ENCODE measurements around the gene C1QTNF4.
"Not testable (repeated sequence)": the region's sequence is repeated elsewhere in the genome, so short reads cannot be mapped to it uniquely, and the experiment has no call there.

DNA sequence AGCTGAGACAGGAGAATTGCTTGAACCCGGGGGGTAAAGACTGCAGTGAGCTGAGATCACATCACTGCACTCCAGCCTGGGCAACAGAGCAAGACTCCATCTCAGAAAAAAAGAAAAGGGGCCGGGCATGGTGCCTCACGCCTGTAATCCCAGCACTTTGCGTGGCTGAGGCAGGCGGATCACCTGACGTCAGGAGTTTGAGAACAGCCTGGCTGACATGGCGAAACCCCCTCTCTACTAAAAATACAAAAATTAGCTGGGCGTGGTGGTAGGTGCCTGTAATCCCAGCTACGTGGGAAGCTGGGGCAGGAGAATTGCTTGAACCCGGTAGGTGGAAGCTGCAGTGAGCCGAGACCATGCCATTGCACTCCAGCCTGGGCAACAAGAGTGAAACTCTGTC is 42.1 kb upstream of the C1QTNF4 start:
- TF ChIP-seq, protein P1, sequence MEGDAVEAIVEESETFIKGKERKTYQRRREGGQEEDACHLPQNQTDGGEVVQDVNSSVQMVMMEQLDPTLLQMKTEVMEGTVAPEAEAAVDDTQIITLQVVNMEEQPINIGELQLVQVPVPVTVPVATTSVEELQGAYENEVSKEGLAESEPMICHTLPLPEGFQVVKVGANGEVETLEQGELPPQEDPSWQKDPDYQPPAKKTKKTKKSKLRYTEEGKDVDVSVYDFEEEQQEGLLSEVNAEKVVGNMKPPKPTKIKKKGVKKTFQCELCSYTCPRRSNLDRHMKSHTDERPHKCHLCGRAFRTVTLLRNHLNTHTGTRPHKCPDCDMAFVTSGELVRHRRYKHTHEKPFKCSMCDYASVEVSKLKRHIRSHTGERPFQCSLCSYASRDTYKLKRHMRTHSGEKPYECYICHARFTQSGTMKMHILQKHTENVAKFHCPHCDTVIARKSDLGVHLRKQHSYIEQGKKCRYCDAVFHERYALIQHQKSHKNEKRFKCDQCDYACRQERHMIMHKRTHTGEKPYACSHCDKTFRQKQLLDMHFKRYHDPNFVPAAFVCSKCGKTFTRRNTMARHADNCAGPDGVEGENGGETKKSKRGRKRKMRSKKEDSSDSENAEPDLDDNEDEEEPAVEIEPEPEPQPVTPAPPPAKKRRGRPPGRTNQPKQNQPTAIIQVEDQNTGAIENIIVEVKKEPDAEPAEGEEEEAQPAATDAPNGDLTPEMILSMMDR (conservative IDR thresholded peaks at IDR 0.05; ENCODE audit: low read depth, low read length), result not testable (repeated sequence)
- not testable (repeated sequence) for TF ChIP-seq CEBPB (IDR thresholded peaks at IDR 0.05; ENCODE audit: low read depth, low read length); POLR2A (IDR thresholded peaks at IDR 0.05; ENCODE audit: low read depth, low read length); RCOR1 (IDR thresholded peaks at IDR 0.05; ENCODE audit: insufficient replicate concordance, low read length); CHD1 (IDR thresholded peaks at IDR 0.05; ENCODE audit: low read depth, low read length); MAFK (IDR thresholded peaks at IDR 0.05; ENCODE audit: low read depth, low read length)
- TF ChIP-seq, protein P2, sequence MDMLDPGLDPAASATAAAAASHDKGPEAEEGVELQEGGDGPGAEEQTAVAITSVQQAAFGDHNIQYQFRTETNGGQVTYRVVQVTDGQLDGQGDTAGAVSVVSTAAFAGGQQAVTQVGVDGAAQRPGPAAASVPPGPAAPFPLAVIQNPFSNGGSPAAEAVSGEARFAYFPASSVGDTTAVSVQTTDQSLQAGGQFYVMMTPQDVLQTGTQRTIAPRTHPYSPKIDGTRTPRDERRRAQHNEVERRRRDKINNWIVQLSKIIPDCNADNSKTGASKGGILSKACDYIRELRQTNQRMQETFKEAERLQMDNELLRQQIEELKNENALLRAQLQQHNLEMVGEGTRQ (IDR thresholded peaks at IDR 0.05; ENCODE audit: low read depth, low read length), result not testable (repeated sequence)
